ENCODE results near the gene ETF1. TPM values are rescaled to one million over a fixed set of nuclear protein-coding genes. Genes with fewer than 3 reads are reported as not detected.

ETF1 gene
- total and polyA plus RNA-seq, 7 experiments from 2014 or later: 19.0 to 137 (median 43.1) TPM

DNA sequence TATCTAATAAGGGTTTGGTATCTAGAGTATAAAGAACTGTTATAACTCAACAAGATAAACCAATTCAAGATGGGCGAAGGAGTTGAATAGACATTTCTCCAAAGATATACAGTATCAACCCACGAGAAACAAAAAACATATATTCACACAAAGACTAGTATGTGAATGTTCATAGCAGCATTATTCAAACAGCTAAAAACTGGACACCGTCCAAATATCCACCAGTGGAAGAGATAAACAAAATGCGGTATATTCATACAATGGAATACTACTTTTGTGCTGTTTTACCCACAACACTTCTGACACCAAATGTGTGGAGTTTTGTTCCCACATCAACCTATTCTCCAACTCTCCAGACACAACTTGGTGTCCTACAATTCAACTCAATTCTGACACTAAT lies 44.7 kb downstream of the ETF1 start:
- H3K9me3 ChIP-seq (ENCODE audit: control insufficient read depth in 2 of 3, low read length in 3 of 3): no peaks in the 10 kb centered on the region
- no peak overlapping the region for H3K27ac ChIP-seq (ENCODE audit: low read depth, low read length)
- no peaks in the 10 kb centered on the region for H3K36me3 ChIP-seq (ENCODE audit: control insufficient read depth in 2 of 3, insufficient read depth in 3 of 3, low read length in 3 of 3)
- no peak overlapping the region for H3K4me3 ChIP-seq (ENCODE audit: low read length)
- Mint-ChIP-seq H3K9me3 (no peaks in the 10 kb centered on the region), H3K36me3 (no peaks in the 10 kb centered on the region), H3K27me3 (peaks cover 0 to 7% (median 0%) of the 10 kb centered on the region in 5 donors), H3K27ac (no peak overlapping the region), H3K4me1 (peaks cover 0 to 3% (median 0%) of the 10 kb centered on the region in 7 donors), H3K4me3 (no peak overlapping the region)
- ChIA-PET POLR2A (interaction anchor here (1.0 to 2.3 kb wide), 4 partner anchors 33 to 83 kb away, joined by 3 to 9 read pairs (median 5); partner anchors contain the start of gene EGR1), CTCF (interaction anchor here (1.2 to 2.1 kb wide), 3 partner anchors 10 to 48 kb away, joined by 3 to 8 read pairs (median 7); partner anchors contain the start of gene EGR1)
- ATAC-seq (no peak), DNase-seq (no peak)
- intact Hi-C loops (cut with micrococcal nuclease): no loop called here
- no peaks in the 10 kb centered on the region for H3K4me1 ChIP-seq (ENCODE audit: control insufficient read depth in 2 of 2, insufficient read depth in 2 of 2, low read length in 2 of 2)
- no peaks in the 10 kb centered on the region for H3K27me3 ChIP-seq (ENCODE audit: control insufficient read depth in 2 of 2, insufficient read depth in 2 of 2, low read length in 2 of 2)

DNA sequence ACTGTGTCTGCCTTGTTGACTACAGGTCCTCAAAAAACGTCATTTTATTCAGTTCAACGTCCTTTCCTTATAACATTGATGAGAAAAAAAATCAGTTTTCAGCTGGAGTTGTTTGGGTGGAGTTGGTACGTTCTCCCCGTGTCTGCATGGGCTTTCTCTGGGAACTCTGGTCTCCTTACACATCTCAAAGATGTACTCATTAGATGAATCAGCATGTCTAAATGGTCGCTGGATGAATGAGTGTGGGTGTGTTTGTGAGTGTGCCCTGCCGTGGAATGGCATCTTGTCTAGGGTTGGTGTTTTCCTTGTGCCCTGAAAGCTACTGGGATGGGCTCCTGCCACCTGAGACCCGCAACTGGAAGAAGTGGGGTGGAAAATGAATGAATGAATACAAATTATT lies 47.7 kb downstream of the ETF1 start:
- no peaks in the 10 kb centered on the region for H3K36me3 Mint-ChIP-seq
- H3K27me3 Mint-ChIP-seq: peaks cover 0 to 24% (median under 1%) of the 10 kb centered on the region in 5 donors
- no peak for ATAC-seq
- peak overlapping the region in 1 of 10 donors; percentile 81 for H3K4me3 Mint-ChIP-seq
- peaks cover 0 to 6% of the 10 kb centered on the region in 2 donors for H3K27me3 ChIP-seq (ENCODE audit: control insufficient read depth in 2 of 2, insufficient read depth in 2 of 2, low read length in 2 of 2)
- peaks cover 8 to 21% (median 11%) of the 10 kb centered on the region in 7 donors for H3K4me1 Mint-ChIP-seq
- ChIA-PET POLR2A (no interaction called here), CTCF (interaction anchor here (0.8 to 1.6 kb wide), 2 partner anchors 30 to 40 kb away, joined by 3 to 5 read pairs; partner anchors contain the start of gene EGR1)
- H3K27ac ChIP-seq (ENCODE audit: low read depth, low read length): no peak overlapping the region
- no peaks in the 10 kb centered on the region for H3K9me3 ChIP-seq (ENCODE audit: control insufficient read depth in 2 of 3, low read length in 3 of 3)
- DNase-seq: no peak
- intact Hi-C loops (cut with micrococcal nuclease): no loop called here
- no peak overlapping the region for H3K27ac Mint-ChIP-seq
- no peak overlapping the region for H3K4me3 ChIP-seq (ENCODE audit: low read length)
- no peaks in the 10 kb centered on the region for H3K9me3 Mint-ChIP-seq
- H3K4me1 ChIP-seq (ENCODE audit: control insufficient read depth in 2 of 2, insufficient read depth in 2 of 2, low read length in 2 of 2): peaks cover 13 to 14% of the 10 kb centered on the region in 2 donors
- no peaks in the 10 kb centered on the region for H3K36me3 ChIP-seq (ENCODE audit: control insufficient read depth in 2 of 3, insufficient read depth in 3 of 3, low read length in 3 of 3)

- peak overlapping the region in 8 of 9 donors; percentile 40 to 90 (median 72) for H3K27ac Mint-ChIP-seq
- POLR2A ChIA-PET: interaction anchor here (0.6 to 1.7 kb wide), 5 partner anchors 25 to 42 kb away, joined by 3 to 16 read pairs (median 5); partner anchors contain the start of gene EGR1
- H3K36me3 ChIP-seq (ENCODE audit: control insufficient read depth in 2 of 3, insufficient read depth in 3 of 3, low read length in 3 of 3): no peaks in the 10 kb centered on the region
- peaks cover 13 to 14% of the 10 kb centered on the region in 2 donors for H3K4me1 ChIP-seq (ENCODE audit: control insufficient read depth in 2 of 2, insufficient read depth in 2 of 2, low read length in 2 of 2)
- H3K27ac ChIP-seq (ENCODE audit: low read depth, low read length): peak overlapping the region; percentile 37
- H3K9me3 Mint-ChIP-seq: no peaks in the 10 kb centered on the region
- intact Hi-C loops (cut with micrococcal nuclease): loop anchor here (1.0 kb wide), 7 partner anchors 27 to 279 kb away; partner anchors contain the start of genes EGR1 (in 2 of the 2), ETF1 (in 2 of the 2), CDC23 (in 1 of the 2) and HSPA9 (in 1 of the 2)
- peaks cover 0 to 6% of the 10 kb centered on the region in 2 donors for H3K27me3 ChIP-seq (ENCODE audit: control insufficient read depth in 2 of 2, insufficient read depth in 2 of 2, low read length in 2 of 2)
- CTCF ChIA-PET: interaction anchor here (0.5 to 1.2 kb wide), 3 partner anchors 28 to 326 kb away, joined by 3 to 5 read pairs (median 3); no protein-coding TSS in a partner anchor
- H3K27me3 Mint-ChIP-seq: peaks cover 0 to 40% (median 5%) of the 10 kb centered on the region in 5 donors
- no peaks in the 10 kb centered on the region for H3K9me3 ChIP-seq (ENCODE audit: control insufficient read depth in 2 of 3, low read length in 3 of 3)
- H3K4me3 ChIP-seq (ENCODE audit: low read length): peak overlapping the region; percentile 69
- ATAC-seq (no peak), DNase-seq (no peak)
- peaks cover 8 to 21% (median 13%) of the 10 kb centered on the region in 7 donors for H3K4me1 Mint-ChIP-seq
- no peaks in the 10 kb centered on the region for H3K36me3 Mint-ChIP-seq
- H3K4me3 Mint-ChIP-seq: peak overlapping the region; percentile 76 to 97 (median 92)
Measured at GRCh38 chr5:138492560-138493045, 50.4 kb downstream of the ETF1 start.

GRCh38 chr5:138491669-138492559 lies 51.1 kb downstream of the ETF1 start:
- no peaks in the 10 kb centered on the region for H3K36me3 ChIP-seq (ENCODE audit: control insufficient read depth in 2 of 3, insufficient read depth in 3 of 3, low read length in 3 of 3)
- H3K4me3 ChIP-seq (ENCODE audit: low read length): peak overlapping the region; percentile 69
- intact Hi-C loops (cut with micrococcal nuclease): loop anchor here (1.0 kb wide), 7 partner anchors 27 to 279 kb away; partner anchors contain the start of genes EGR1 (in 2 of the 2), ETF1 (in 2 of the 2), CDC23 (in 1 of the 2) and HSPA9 (in 1 of the 2)
- H3K27me3 ChIP-seq (ENCODE audit: control insufficient read depth in 2 of 2, insufficient read depth in 2 of 2, low read length in 2 of 2): peaks cover 0 to 6% of the 10 kb centered on the region in 2 donors
- peaks cover 0 to 38% (median 5%) of the 10 kb centered on the region in 5 donors for H3K27me3 Mint-ChIP-seq
- H3K4me1 Mint-ChIP-seq: peaks cover 8 to 21% (median 13%) of the 10 kb centered on the region in 7 donors
- H3K27ac ChIP-seq (ENCODE audit: low read depth, low read length): peak overlapping the region; percentile 37
- H3K9me3 ChIP-seq (ENCODE audit: control insufficient read depth in 2 of 3, low read length in 3 of 3): no peaks in the 10 kb centered on the region
- ATAC-seq: peak; percentile 99
- no peaks in the 10 kb centered on the region for H3K36me3 Mint-ChIP-seq
- ChIA-PET POLR2A (interaction anchor here (1.0 to 1.7 kb wide), 2 partner anchors 27 to 33 kb away, joined by 4 to 16 read pairs; partner anchors contain the start of gene EGR1), CTCF (interaction anchor here (1.1 to 1.2 kb wide), 2 partner anchors 28 to 42 kb away, joined by 3 to 5 read pairs; no protein-coding TSS in a partner anchor)
- peak overlapping the region in 7 of 9 donors; percentile 40 to 90 (median 67) for H3K27ac Mint-ChIP-seq
- no peaks in the 10 kb centered on the region for H3K9me3 Mint-ChIP-seq
- peaks cover 13 to 14% of the 10 kb centered on the region in 2 donors for H3K4me1 ChIP-seq (ENCODE audit: control insufficient read depth in 2 of 2, insufficient read depth in 2 of 2, low read length in 2 of 2)
- peak; percentile 66 to 87 (median 81) for DNase-seq
- H3K4me3 Mint-ChIP-seq: peak overlapping the region; percentile 76 to 97 (median 92)

DNA sequence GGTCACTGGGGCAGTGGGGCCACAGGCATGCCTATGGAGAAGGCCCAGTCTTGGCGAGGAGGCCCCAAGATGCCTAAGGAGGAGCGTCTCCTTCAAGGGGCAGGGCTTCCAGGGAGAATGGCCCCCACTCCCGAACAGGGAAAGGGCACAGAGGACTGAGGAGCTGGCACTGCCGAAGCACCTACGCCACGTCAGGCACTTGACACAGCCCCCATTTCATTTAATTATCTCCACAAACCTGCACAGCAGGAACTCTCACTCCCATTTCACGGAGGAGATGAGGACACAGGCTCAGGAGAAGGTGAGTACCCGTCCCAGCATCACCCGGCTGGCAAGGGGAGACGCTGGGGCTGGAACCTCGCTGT lies 51.8 kb downstream of the ETF1 start:
- Mint-ChIP-seq H3K36me3 (no peaks in the 10 kb centered on the region), H3K4me3 (peak overlapping the region; percentile 34 to 74 (median 58)), H3K9me3 (no peaks in the 10 kb centered on the region), H3K27ac (peak overlapping the region in 1 of 9 donors; percentile 8), H3K4me1 (peaks cover 8 to 21% (median 13%) of the 10 kb centered on the region in 7 donors), H3K27me3 (peaks cover 0 to 41% (median 5%) of the 10 kb centered on the region in 5 donors)
- Histone ChIP-seq H3K27me3 (ENCODE audit: control insufficient read depth in 2 of 2, insufficient read depth in 2 of 2, low read length in 2 of 2) (peaks cover 0 to 6% of the 10 kb centered on the region in 2 donors), H3K27ac (ENCODE audit: low read depth, low read length) (no peak overlapping the region), H3K9me3 (ENCODE audit: control insufficient read depth in 2 of 3, low read length in 3 of 3) (no peaks in the 10 kb centered on the region), H3K4me3 (ENCODE audit: low read length) (peak overlapping the region; percentile 57), H3K36me3 (ENCODE audit: control insufficient read depth in 2 of 3, insufficient read depth in 3 of 3, low read length in 3 of 3) (no peaks in the 10 kb centered on the region), H3K4me1 (ENCODE audit: control insufficient read depth in 2 of 2, insufficient read depth in 2 of 2, low read length in 2 of 2) (peaks cover 13 to 14% of the 10 kb centered on the region in 2 donors)
- POLR2A ChIA-PET: interaction anchor here (2.4 kb wide), 1 partner anchor 26 kb away, joined by 15 read pairs; the partner anchor contains the start of gene EGR1
- DNase-seq (no peak), ATAC-seq (no peak)
- intact Hi-C loops (cut with micrococcal nuclease): no loop called here
- CTCF ChIA-PET: no interaction called here

- Histone ChIP-seq H3K27me3 (ENCODE audit: control insufficient read depth in 2 of 2, insufficient read depth in 2 of 2, low read length in 2 of 2) (peaks cover 0 to 6% of the 10 kb centered on the region in 2 donors), H3K4me3 (ENCODE audit: low read length) (no peak overlapping the region), H3K9me3 (ENCODE audit: control insufficient read depth in 2 of 3, low read length in 3 of 3) (no peaks in the 10 kb centered on the region), H3K36me3 (ENCODE audit: control insufficient read depth in 2 of 3, insufficient read depth in 3 of 3, low read length in 3 of 3) (no peaks in the 10 kb centered on the region), H3K4me1 (ENCODE audit: control insufficient read depth in 2 of 2, insufficient read depth in 2 of 2, low read length in 2 of 2) (peaks cover 13 to 14% of the 10 kb centered on the region in 2 donors), H3K27ac (ENCODE audit: low read depth, low read length) (no peak overlapping the region)
- Mint-ChIP-seq H3K36me3 (no peaks in the 10 kb centered on the region), H3K27ac (peak overlapping the region in 2 of 9 donors; percentile 8 to 25), H3K4me1 (peaks cover 8 to 21% (median 13%) of the 10 kb centered on the region in 7 donors), H3K9me3 (no peaks in the 10 kb centered on the region), H3K27me3 (peaks cover 0 to 41% (median 5%) of the 10 kb centered on the region in 5 donors), H3K4me3 (peak overlapping the region; percentile 20 to 74 (median 59))
- DNase-seq (no peak), ATAC-seq (no peak)
- CTCF ChIA-PET: no interaction called here
- POLR2A ChIA-PET: interaction anchor here (0.6 to 2.4 kb wide), 3 partner anchors 25 to 1360 kb away, joined by 3 to 15 read pairs (median 4); partner anchors contain the start of gene EGR1
- intact Hi-C loops (cut with micrococcal nuclease): no loop called here
Measured at GRCh38 chr5:138490648-138491283, 52.3 kb downstream of the ETF1 start.

Measured in naive thymus-derived CD4-positive, alpha-beta T cell (primary cell).